Smooth muscle cell (in vitro differentiated cells): ENCODE results near the gene IL22RA1. TPM values are rescaled to one million over a fixed set of nuclear protein-coding genes. Genes with fewer than 3 reads are reported as not detected.

ENCODE experiments used
- DNase-seq: peaks from one replicate; lab custom pipeline; 2025; ENCODE audit not compliant: unreplicated experiment; lab: John Stamatoyannopoulos, UW
- H2AFZ ChIP-seq: fragments of 200-600 bp; sonication (generic); 2 replicates; pipeline ENCODE4 v1.6.0; 2016; ENCODE audit warnings: antibody characterized with exemption, low read depth, mild to moderate bottlenecking
- H3F3A ChIP-seq: fragments of 200-600 bp; sonication (generic); 2 replicates; pipeline ENCODE4 v1.6.0; 2017; ENCODE audit warnings: antibody characterized with exemption, low read depth
- H3K27ac ChIP-seq: fragments of 200-600 bp; sonication (generic); 2 replicates; pipeline ENCODE4 v1.5.1; 2016; ENCODE audit warnings: low read depth, mild to moderate bottlenecking
- H3K27me3 ChIP-seq: fragments of 200-600 bp; sonication (generic); 2 replicates; pipeline ENCODE4 v1.6.1; 2016; ENCODE audit warnings: low read depth, mild to moderate bottlenecking
- H3K36me3 ChIP-seq: fragments of 200-600 bp; sonication (generic); 2 replicates; pipeline ENCODE4 v1.5.1; 2016; ENCODE audit warnings: low read depth
- H3K4me1 ChIP-seq: fragments of 200-600 bp; sonication (generic); 2 replicates; pipeline ENCODE4 v1.5.1; 2016; ENCODE audit warnings: low read depth
- H3K4me2 ChIP-seq: fragments of 200-600 bp; sonication (generic); 2 replicates; pipeline ENCODE4 v1.6.0; 2016; ENCODE audit warnings: mild to moderate bottlenecking
- H3K4me3 ChIP-seq: fragments of 200-600 bp; sonication (generic); 2 replicates; pipeline ENCODE4 v1.5.1; 2016; ENCODE audit warnings: mild to moderate bottlenecking
- H3K79me2 ChIP-seq: fragments of 200-600 bp; sonication (generic); 2 replicates; pipeline ENCODE4 v1.6.0; 2016; ENCODE audit warnings: low read depth, mild to moderate bottlenecking
- H3K9ac ChIP-seq: fragments of 200-600 bp; sonication (generic); 2 replicates; pipeline ENCODE4 v1.6.0; 2016; ENCODE audit warnings: low read depth
- H3K9me3 ChIP-seq: fragments of 200-600 bp; sonication (generic); replicated peaks from 2 replicates; pipeline ENCODE4 v1.5.1; 2016; ENCODE audit warnings: low read depth
- H4K20me1 ChIP-seq: fragments of 200-600 bp; sonication (generic); 2 replicates; pipeline ENCODE4 v1.6.0; 2016; ENCODE audit warnings: low read depth
- CTCF ChIP-seq: fragments of 200-600 bp; sonication (generic); IDR thresholded peaks from 2 replicates; pipeline ENCODE4 v1.5.1; 2017; ENCODE audit warnings: borderline replicate concordance, mild to moderate bottlenecking, antibody characterized with exemption; ENCODE audit not compliant: insufficient read depth, poor library complexity, severe bottlenecking
- whole genome bisulfite sequencing: methylation state at CpG from one replicate; pipeline ENCODE4 v1.1.7; 2016; ENCODE audit warnings: low lambda C conversion rate; 5-methylcytosine and 5-hydroxymethylcytosine counted together
- polyA plus RNA-seq: library from polyadenylated mRNA; unstranded; fragments of >200 nt; fragmentation: Nextera tagmentation; extraction: Ambion mirVana; gene quantifications from 2 replicates; pipeline ENCODE4 v1.2.1, GENCODE V29; 2016
- total RNA-seq: library from RNA; depleted of rRNA; stranded (reverse); fragments of >200 nt; gene quantifications from 2 replicates; pipeline ENCODE4 v1.2.3, GENCODE V29; 2014

The IL22RA1 gene
- total and polyA plus RNA-seq, 2 experiments from 2014 or later: 0.40 TPM; not detected in 1

DNA sequence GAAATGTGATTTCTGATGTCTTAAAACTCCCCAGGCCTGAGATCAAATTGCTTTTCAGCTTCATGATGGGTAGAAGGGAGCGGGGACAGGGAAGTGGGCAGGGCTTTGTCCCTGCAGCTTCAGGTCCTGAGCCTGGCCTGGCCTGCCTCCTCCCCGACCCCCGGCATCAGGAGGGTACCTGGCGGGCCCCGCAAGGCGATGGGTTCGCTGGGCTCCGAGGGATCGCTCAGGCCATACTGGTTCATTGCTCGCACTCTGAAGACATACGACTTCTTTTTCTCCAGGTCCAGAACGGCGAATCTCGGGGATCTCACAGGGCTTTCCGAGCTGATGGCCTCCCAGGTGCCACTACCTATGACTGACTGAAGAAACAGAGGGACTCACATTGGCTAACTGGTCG is 56.5 kb downstream of the IL22RA1 start:
- no peak overlapping the region for H3K4me2 ChIP-seq
- H3K27ac ChIP-seq: no peak overlapping the region
- no peak overlapping the region for H2AFZ ChIP-seq
- 95% methylated on average over 16 of the region's 16 CpGs for WGBS
- DNase-seq: no peak
- no peaks in the 10 kb centered on the region for H3K36me3 ChIP-seq
- no peaks in the 10 kb centered on the region for H3K79me2 ChIP-seq
- H4K20me1 ChIP-seq: no peaks in the 10 kb centered on the region
- no peak for TF ChIP-seq CTCF
- H3K4me3 ChIP-seq: no peak overlapping the region
- no peak overlapping the region for H3K9ac ChIP-seq
- no peaks in the 10 kb centered on the region for H3F3A ChIP-seq
- H3K4me1 ChIP-seq: no peaks in the 10 kb centered on the region
- H3K27me3 ChIP-seq: no peaks in the 10 kb centered on the region
- H3K9me3 ChIP-seq: no peaks in the 10 kb centered on the region

- Histone ChIP-seq H3K4me3 (no peak overlapping the region), H3K36me3 (no peaks in the 10 kb centered on the region), H3K4me1 (no peaks in the 10 kb centered on the region), H3K27me3 (no peaks in the 10 kb centered on the region), H2AFZ (no peak overlapping the region), H4K20me1 (no peaks in the 10 kb centered on the region), H3K79me2 (no peaks in the 10 kb centered on the region), H3K9me3 (no peaks in the 10 kb centered on the region), H3K27ac (no peak overlapping the region), H3K9ac (no peak overlapping the region), H3F3A (no peaks in the 10 kb centered on the region), H3K4me2 (no peak overlapping the region)
- DNase-seq: no peak
- TF ChIP-seq CTCF: no peak
- 86% methylated on average over 3 of the region's 3 CpGs for WGBS
These were observed 57.4 kb downstream of the IL22RA1 start for GRCh38 chr1:24085546-24085945.

DNA sequence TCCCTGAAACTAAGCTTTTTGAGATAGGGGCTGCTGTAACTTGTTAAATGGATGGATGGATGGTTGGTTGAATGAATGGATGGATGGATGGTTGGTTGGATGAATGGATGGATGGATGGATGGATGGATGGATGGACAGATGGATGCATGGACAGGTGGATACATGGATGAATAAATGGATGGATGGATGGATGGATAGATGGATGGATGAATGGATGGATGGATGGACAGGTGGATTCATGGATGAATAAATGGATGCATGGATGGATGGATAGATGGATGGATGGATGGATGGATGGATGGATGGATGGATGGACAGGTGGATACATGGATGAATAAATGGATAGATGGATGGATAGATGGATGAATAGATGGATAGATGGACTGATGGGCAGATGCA is 57.9 kb downstream of the IL22RA1 start:
- no peaks in the 10 kb centered on the region for H3K79me2 ChIP-seq
- H4K20me1 ChIP-seq: no peaks in the 10 kb centered on the region
- H3K4me1 ChIP-seq: no peaks in the 10 kb centered on the region
- no peak for DNase-seq
- H3K4me3 ChIP-seq: no peak overlapping the region
- no peaks in the 10 kb centered on the region for H3K27me3 ChIP-seq
- TF ChIP-seq CTCF: no peak
- no peak overlapping the region for H3K4me2 ChIP-seq
- H3F3A ChIP-seq: no peaks in the 10 kb centered on the region
- no peaks in the 10 kb centered on the region for H3K36me3 ChIP-seq
- no peak overlapping the region for H3K9ac ChIP-seq
- no peak overlapping the region for H2AFZ ChIP-seq
- H3K9me3 ChIP-seq: no peaks in the 10 kb centered on the region
- no peak overlapping the region for H3K27ac ChIP-seq

- H4K20me1 ChIP-seq: no peaks in the 10 kb centered on the region
- no peak overlapping the region for H3K27ac ChIP-seq
- no peak overlapping the region for H3K9ac ChIP-seq
- H3K27me3 ChIP-seq: no peaks in the 10 kb centered on the region
- no peaks in the 10 kb centered on the region for H3K9me3 ChIP-seq
- H3K4me2 ChIP-seq: no peak overlapping the region
- H3K4me1 ChIP-seq: no peaks in the 10 kb centered on the region
- H3K79me2 ChIP-seq: no peaks in the 10 kb centered on the region
- no peak for TF ChIP-seq CTCF
- H3F3A ChIP-seq: no peaks in the 10 kb centered on the region
- no peak overlapping the region for H2AFZ ChIP-seq
- 85% methylated on average over 7 of the region's 7 CpGs for WGBS
- DNase-seq: no peak
- H3K4me3 ChIP-seq: no peak overlapping the region
- H3K36me3 ChIP-seq: no peaks in the 10 kb centered on the region
These were observed 58.9 kb downstream of the IL22RA1 start for GRCh38 chr1:24084050-24084449.
